ENCODE data around the gene CD247.

CD247 gene

GRCh38 chr1:167439301-167439988 lies 78.9 kb downstream of the CD247 start:
- no peak for DNase-seq (ENCODE audit: low read depth)

DNA sequence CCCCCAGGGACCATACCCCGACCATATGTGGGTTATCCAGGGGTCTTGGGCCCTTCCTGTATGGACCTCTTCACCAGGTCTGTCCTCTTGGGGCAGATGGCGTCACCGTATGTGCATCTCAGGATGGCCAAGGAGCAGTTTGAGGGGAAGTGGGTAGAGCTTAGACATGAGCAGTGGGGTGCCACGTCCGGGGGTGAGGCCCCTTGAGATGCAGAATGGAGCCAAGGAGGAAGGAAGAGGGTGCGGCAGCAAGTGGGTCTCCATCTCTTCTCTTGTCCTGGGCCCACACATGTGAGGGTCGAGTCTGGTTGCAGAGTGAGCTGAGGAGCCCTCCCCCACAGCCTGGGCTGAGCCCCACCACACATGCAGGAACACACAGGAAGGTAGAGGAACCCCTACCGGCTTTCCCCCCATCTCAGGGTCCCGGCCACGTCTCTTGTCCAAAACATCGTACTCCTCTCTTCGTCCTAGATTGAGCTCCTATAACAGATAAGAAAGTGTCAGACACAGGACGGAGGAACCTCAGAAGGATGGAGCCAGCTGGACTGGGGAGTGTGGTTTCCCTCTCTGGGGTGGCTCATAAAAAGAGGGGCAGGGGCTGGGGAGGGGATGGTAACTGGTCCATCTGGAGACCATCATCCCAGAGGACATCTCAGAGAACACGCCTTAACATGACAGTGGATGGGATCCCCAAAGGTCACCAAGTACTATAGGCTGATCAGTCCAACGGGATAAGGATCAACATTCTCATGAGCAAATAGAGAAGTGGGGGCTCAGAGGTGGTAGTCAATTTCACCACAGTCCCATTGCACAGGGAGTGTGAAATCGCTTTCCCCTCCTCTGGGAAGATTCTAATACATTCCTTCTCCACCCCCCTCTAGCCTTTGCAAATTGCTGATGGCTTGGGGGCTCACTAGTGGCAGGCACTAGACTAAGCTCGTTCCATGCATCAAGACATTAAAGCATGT lies 79.9 kb downstream of the CD247 start:
- DNase-seq (ENCODE audit: low read depth) = no peak

- DNase-seq (ENCODE audit: low read depth) = no peak
Measured at GRCh38 chr1:167435484-167435883, 82.8 kb downstream of the CD247 start.

- no peak for DNase-seq (ENCODE audit: low read depth)
Measured at GRCh38 chr1:167434306-167434705, 84.0 kb downstream of the CD247 start.

DNA sequence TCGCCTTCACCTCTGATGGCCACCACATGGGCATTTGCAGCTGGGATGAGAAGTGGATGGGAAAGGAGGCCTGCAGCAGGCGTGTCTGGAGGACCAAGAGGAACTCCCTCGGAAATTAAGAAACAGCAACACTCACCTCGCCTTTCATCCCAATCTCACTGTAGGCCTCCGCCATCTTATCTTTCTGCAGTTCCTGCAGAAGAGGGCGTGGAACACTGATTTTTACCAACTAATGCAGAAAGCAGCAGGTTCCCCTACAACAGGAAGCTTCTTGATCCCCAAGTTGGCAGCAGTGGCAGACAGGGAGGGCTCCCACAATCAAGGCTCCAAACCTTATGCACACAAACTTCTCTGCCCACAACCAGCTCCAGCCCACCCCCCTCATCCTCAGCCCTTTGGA lies 84.4 kb downstream of the CD247 start:
- no peak for DNase-seq (ENCODE audit: low read depth)

DNA sequence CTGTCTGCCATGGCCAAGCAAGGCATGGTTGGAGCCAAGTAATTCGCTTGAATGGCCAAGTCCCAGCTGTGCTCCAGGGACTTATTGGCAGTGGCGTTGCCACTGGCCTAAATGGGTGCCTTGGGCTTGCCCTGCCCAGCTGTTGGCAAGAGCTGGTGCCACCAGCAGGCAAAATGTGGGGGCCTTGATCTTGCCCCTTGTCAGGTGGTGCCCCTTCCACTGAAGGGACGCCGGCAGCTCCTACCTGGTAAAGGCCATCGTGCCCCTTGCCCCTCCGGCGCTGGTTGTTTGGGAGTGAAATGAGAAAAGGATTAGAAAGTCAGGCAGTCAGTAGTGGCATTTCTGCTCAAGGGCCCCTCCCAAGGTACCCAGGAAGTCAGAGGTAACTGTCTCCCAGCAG lies 85.5 kb downstream of the CD247 start:
- DNase-seq (ENCODE audit: low read depth) = no peak

- DNase-seq (ENCODE audit: low read depth) = no peak
Measured at GRCh38 chr1:167431909-167432650, 86.2 kb downstream of the CD247 start.

- DNase-seq (ENCODE audit: low read depth) = no peak
Measured at GRCh38 chr1:167431261-167431908, 86.9 kb downstream of the CD247 start.

DNA sequence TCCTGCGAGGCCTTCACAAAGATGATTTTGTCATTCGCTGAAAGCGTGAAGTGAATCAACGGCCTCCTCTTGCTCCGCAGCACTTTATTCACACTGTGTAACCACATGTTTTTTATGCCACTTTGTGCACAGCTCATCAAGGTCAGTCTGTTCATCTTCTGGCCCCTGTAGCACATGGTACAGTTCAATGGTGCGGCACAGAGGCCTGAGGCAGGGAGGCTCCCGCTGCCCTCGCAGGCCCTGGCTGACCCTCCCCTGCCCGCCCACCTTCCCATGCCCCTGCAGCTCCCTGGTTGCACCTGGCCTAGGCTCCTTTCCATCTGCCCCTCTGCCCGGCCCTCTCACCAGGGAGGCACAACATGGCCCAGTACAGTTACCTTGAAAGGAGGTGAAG lies 87.5 kb downstream of the CD247 start:
- DNase-seq (ENCODE audit: low read depth) = no peak

DNA sequence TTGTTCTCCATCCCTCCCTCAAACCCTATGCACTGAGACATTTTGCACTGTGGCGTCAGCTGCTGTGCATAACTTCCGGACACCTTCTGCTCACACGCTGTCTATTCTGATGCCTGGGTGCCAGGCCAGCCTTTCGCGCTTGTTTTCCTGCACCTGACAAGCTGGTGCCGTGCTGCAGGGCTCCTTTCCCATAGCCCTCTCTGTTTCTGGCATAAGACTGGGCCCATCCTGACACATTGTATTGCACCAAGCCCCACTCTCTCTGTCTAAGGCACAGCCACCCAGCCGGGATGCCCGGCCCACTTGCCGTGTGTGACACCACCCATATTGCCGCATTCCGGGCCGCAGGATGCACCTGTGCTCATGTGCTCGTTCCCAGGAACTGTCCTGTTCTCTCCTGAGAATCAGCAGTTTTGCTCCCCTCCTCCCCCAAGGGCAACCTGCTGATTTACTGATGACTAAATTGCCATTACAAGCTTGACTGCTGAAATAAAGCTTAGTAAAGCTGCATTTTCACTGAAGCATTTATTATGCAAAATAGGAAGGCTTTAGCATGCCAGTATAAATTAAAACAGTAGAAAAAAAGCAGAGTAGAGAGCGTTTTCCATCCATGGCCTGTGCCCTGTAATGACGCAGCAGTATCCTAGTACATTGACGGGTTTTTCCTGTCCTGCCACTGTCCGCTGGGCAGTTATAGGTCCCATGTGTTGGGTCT lies 88.0 kb downstream of the CD247 start:
- no peak for DNase-seq (ENCODE audit: low read depth)

DNA sequence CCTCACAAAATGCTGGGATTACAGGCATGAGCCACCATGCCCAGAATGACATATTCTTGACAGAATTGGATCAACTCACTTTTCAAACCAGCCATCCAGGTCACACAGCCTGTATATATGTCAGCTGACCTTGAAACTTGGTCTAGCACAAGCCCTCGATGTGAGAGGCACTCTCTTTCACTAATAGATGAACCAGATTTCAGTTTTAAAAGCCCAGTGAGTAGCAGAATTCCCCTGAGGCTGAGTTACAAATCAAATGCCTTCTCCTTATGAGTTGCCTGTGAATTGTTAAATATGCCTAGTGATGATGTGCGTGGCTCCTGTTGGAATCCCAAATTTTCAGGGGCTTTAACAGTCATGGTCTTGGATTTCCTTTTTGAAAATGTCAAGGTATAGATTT lies 88.7 kb downstream of the CD247 start:
- no peak for DNase-seq (ENCODE audit: low read depth)

DNA sequence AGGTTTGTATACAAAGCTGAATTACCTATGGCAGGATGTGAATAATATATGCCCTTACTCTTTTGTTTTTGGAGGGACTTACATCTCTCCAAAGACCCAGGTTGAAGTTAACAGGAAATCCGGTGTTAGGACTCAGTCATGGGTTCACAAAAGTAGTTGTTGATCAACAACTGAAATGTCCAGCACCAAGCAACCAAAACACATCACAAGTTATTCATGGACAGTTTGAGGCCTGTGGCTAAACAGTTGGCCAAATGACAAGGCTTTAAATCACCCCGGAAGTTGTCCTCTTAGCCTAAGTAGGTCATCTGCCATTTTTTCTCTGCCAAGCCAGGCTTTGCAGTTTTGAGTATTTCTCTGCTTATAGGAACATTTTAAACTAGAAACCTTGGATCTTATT lies 89.9 kb downstream of the CD247 start:
- no peak for DNase-seq (ENCODE audit: low read depth)

GRCh38 chr1:167427848-167428247 lies 90.5 kb downstream of the CD247 start:
- no peak for DNase-seq (ENCODE audit: low read depth)

- DNase-seq (ENCODE audit: low read depth) = no peak
Measured at GRCh38 chr1:167426716-167427115, 91.6 kb downstream of the CD247 start.

DNA sequence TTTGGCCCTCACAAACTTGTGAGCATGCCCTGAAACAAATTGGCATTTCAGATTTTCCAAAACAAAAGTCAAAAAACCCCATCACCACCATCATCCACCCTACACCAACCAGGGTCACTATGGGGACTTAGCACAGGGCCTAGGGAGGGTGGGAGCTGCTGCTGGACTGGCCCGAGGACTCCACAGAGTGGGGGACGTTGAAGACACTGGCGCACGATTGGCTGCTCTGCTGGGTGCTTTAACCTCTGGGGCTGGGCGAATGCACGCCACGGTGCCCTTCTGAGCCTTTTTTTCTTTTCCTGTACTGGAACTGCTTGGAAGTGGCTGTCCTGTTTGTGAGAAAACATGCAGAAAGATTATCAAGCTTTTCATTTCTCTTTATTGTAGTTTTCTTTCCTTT lies 92.8 kb downstream of the CD247 start:
- no peak for DNase-seq (ENCODE audit: low read depth)

DNA sequence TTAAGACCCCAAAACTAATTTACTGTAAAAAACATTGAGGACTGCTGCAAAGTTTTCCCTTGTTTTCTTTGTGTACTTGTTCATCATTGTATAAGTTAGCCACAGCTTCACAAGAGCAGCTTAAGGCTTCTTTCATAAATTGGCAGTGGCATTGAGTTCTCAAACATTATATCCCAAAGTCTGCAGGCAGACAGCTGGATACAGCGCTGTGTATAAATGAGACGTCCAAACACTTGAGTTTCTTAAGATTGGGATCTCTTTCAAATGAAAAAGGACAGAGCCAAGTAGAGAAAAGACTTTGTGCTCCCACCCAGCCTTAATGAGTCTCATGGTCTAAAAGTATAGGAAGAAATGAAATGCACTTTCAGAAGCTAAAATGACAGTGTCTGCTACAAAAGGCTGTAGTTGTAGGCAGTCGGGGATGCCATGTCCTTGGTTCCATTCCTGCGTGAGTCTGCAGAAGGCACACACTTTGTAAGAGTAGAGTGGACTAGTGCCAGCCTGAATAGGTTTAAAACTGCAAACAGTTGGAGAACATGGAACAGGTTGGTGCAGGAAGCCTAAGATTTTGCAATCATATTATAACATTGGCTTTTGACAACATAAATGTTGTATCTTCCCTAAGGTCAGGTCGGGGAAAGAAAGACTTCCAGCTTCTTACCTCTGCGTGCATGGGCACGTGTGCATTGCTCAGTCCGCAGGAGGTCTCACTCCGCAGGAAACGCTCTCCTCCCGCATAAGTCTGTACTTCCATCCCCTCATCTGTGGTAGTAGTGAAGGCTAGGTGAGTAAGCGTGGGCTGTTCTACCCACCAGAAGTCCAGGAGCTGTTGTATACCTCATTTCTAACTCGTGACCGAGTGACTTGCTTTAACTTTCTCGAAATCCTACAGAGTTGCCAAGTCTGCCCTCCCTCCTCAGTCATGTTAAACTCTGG lies 94.4 kb downstream of the CD247 start:
- no peak for DNase-seq (ENCODE audit: low read depth)

- no peak for DNase-seq (ENCODE audit: low read depth)
Measured at GRCh38 chr1:167420510-167420909, 97.8 kb downstream of the CD247 start.

DNA sequence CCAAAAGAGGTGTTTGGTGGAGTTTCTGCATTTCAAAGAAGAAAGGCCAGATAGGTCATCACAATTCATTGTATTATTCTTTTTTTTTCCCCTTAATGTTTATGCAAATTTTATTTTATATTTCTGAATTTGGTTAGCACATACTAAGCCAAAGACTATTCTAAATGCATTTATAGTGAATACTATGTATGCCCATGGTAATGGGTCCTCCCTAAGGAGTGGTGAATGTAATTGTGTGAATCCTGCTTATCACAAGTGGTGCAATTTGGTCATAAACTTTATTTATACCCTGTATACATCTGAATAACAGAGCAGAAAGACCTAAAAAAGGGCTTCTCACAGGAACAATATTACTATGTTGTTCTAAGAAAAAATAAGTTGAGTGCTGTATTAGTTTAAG lies 99.1 kb downstream of the CD247 start:
- no peak for DNase-seq (ENCODE audit: low read depth)

GRCh38 chr1:167418391-167418790 lies 99.9 kb downstream of the CD247 start:
- DNase-seq (ENCODE audit: low read depth) = no peak

- no peak for DNase-seq (ENCODE audit: low read depth)
Measured at GRCh38 chr1:167416506-167416905, 101.8 kb downstream of the CD247 start.

All from activated T-helper 9 cell treated with anti-CD3 and anti-CD28 coated beads, Interleukin-2, amount 50 U/mL, for 16 hours (primary cell).